NCI-H446 (cell line): ENCODE measurements around the gene CAMTA1.

Experiments used
- DNase-seq, 2 experiments: peaks; one replicate each; lab custom pipeline; 2025; lab: John Stamatoyannopoulos, UW

CAMTA1 gene

DNA sequence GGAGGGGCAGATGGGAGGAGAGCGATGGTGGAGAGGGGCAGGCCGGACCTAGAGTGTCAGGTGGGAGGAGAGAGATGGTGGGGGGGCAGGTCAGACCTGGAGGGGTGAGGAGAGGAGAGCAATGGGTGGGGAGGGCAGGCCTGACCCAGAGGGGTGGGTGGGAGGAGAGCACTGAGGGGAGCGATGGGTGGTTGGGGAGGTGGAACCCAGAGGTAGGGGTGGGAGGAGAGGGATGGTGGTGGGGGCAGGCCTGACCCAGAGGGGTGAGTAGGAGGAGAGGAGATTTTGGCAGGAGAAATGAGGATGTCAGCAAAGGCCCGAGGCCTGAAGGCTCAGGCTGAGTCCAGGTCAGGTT is 828.6 kb downstream of the CAMTA1 start:
- DNase-seq, result no peak

DNA sequence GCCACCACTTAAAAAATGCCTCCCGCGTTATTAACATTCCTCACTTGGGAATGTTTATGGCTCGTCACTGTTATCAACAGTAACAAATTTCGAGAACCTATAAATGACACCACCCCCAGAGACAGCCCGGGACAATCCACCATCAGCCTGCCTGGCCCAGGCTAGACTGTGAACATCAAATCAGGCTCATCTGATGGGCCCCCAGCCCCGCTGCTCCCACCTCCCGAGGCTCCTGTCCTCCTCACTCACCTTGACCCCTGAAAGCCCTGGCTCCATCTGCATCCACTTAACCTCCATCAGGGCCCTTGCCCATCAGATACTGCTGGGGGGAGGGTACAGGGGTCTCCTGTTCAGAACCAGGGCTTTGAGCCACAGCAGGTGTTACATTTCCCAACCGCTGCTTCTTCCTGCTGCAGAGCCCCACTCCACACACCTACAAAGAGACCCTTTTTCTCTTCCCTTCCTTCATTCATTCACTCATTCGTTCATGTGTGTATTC is 829.4 kb downstream of the CAMTA1 start:
- no peak for DNase-seq

- DNase-seq, result no peak
Observed at GRCh38 chr1:7615138-7615537, 829.9 kb downstream of the CAMTA1 start.

DNA sequence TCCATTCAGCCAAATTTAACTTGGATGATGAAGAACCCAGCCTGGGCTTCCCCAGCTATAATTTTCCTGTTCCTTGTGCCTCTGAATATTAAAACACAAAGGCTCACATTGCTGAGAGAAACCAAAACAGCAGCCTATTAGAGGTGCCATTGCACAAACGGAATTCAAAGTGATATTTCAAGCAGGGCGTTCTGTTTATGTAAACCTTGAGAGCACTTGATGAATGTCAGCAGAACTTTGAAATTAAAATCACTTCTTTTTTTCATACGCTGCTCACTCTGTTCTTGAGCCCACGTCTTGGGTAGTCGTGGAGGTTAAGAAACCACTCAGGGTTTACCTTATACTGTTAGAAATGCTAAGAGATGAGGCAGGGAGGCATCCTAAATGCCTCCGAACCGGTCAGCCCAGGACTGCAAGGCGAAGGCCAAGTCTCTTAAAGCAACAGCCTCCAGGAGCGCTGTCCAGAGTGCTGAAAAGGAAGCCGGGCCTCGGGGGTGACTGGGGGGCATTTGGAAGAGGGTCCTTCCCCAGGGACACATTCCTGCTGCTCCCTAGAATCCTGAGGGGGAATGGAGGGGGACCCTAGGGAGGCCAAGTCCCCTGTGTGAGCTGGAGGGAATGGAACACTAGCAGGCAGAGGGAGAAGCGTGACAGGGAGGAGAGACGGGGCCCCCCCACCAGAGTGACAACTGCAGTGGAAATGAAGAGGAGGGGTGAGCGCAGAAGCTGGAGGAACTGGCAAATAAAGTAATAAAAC is 831.0 kb downstream of the CAMTA1 start:
- DNase-seq, result no peak

- no peak for DNase-seq
Observed at GRCh38 chr1:7616953-7617352, 831.7 kb downstream of the CAMTA1 start.

GRCh38 chr1:7617826-7618225 is 832.6 kb downstream of the CAMTA1 start:
- DNase-seq, result no peak

- DNase-seq, result no peak
Observed at GRCh38 chr1:7620196-7620595, 834.9 kb downstream of the CAMTA1 start.

- no peak for DNase-seq
Observed at GRCh38 chr1:7621334-7622219, 836.3 kb downstream of the CAMTA1 start.

- DNase-seq, result no peak
Observed at GRCh38 chr1:7623842-7624241, 838.6 kb downstream of the CAMTA1 start.

- DNase-seq, result no peak
Observed at GRCh38 chr1:7624791-7625355, 839.6 kb downstream of the CAMTA1 start.

- no peak for DNase-seq
Observed at GRCh38 chr1:7625401-7625800, 840.1 kb downstream of the CAMTA1 start.

- peak in 1 of 2 experiments; percentile 33 for DNase-seq
Observed at GRCh38 chr1:7628273-7628672, 843.0 kb downstream of the CAMTA1 start.

- DNase-seq, result no peak
Observed at GRCh38 chr1:7629011-7629410, 843.8 kb downstream of the CAMTA1 start.

GRCh38 chr1:7629465-7630195 is 844.4 kb downstream of the CAMTA1 start:
- no peak for DNase-seq

- DNase-seq, result no peak
Observed at GRCh38 chr1:7630378-7630777, 845.1 kb downstream of the CAMTA1 start.

- DNase-seq, result no peak
Observed at GRCh38 chr1:7632176-7632575, 846.9 kb downstream of the CAMTA1 start.

GRCh38 chr1:7632681-7633080 is 847.4 kb downstream of the CAMTA1 start:
- no peak for DNase-seq

DNA sequence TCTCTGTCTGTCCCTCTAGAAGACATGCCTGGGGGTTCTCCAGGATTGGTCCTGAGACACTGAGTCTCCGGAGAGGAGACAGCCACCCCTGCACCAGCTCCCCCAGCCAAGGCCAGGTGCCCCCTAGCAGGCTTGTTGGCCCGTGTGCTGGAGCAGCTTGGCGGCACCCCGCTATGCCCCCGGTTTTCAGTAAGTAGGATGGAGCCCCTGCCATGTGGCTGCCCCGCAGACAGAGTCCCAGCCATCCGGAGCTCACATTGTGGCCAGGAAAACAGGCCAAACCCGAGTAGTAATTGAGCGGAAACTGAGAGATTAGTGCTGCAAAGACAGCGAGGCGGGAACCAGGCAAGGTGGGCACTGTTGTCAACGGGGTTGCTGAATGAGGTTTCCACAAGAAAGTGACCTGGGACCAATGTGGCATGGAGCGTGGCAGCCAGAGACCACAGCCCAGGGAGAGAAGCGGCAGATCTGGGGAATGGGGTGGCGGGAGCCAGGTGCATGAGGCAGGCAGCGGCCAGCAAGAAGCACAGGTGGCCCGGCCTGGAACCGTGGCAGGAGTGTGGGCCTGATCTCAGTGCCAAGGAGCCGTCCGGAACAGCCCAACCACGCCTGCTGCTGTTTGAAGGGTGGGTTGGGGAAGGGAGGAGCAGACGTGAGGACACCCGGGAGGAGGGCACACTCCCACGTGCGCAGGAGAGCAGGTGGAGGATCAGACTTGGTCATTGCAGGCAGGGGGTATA is 848.4 kb downstream of the CAMTA1 start:
- DNase-seq, result peak; percentile 27 to 61

DNA sequence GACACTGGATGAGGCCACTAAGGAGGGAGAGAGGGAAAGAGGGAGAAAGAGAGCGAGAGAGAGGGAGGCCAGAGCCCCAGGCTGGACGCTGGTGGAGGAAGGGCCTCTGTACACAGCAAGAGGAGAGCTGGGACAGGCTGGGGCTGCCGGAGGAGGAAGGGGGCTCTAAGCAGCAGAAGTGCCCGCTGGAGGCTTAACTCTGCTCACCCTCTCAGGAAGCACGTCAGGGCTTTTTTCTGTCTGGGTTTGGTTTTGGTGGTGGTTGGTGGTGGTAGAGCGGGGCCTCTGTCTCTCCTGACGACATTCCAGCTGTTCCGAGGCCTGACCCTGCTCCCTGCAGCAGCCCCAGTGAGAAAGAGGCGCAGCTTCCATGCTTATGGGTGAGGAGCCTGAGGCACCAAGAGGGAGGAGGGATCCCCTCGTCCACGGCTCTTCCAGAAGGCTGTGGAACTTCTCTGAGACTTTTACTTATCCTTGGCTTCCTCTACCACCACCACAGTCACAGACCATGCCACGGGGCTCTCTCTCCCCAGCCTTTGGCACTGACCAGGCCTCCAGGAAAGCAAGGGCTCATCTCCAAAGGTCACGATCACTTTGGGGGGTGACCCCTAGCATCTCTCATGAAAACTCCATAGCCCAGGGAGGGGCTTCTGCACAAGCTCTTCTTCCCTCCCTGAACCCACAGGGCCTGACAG is 849.4 kb downstream of the CAMTA1 start:
- no peak for DNase-seq

- no peak for DNase-seq
Observed at GRCh38 chr1:7636795-7637526, 851.7 kb downstream of the CAMTA1 start.
